ENCODE measurements around the gene UGT1A6. TPM values are rescaled to one million over a fixed set of nuclear protein-coding genes. Genes with fewer than 3 reads are reported as not detected.

UGT1A6 gene
- total and polyA plus RNA-seq, 2 of the 13 experiments (the other 11 are each of a cell fraction or from before 2014, with no cell fraction given), result 0.25 TPM; not detected in 1

GRCh38 chr2:233745073-233745755 lies 52.5 kb downstream of the UGT1A6 start (continued):
- TF ChIP-seq ZBED4 (CRISPR knock-in tag; IDR thresholded peaks at IDR 0.05; ENCODE audit: borderline replicate concordance), result peak; percentile 83; the same call in 1 of the 2 replicates
- TF ChIP-seq MIER2 (CRISPR knock-in tag; IDR thresholded peaks at IDR 0.05), result peak; percentile 87
- peak; percentile 89 for TF ChIP-seq MEIS2 (CRISPR knock-in tag; IDR thresholded peaks at IDR 0.05)
- peak; percentile 94 for TF ChIP-seq PHF21A (CRISPR knock-in tag; IDR thresholded peaks at IDR 0.05)
- peak; percentile 95 for TF ChIP-seq ARID3A (IDR thresholded peaks at IDR 0.05; ENCODE audit: low read depth, low read length)
- 0 out of 2 replicates have a peak, but pooled peaks have one; percentile 50 for TF ChIP-seq HOXA7 (CRISPR knock-in tag; IDR thresholded peaks at IDR 0.05)
- TF ChIP-seq ZNF557 (CRISPR knock-in tag; IDR thresholded peaks at IDR 0.05), result no peak
- peak; percentile 83 for TF ChIP-seq CEBPG (CRISPR knock-in tag; IDR thresholded peaks at IDR 0.05)
- TF ChIP-seq SUZ12 (IDR thresholded peaks at IDR 0.05; ENCODE audit: low read depth, low read length), result no peak
- 0 out of 2 replicates have a peak, but pooled peaks have one; percentile 9 for TF ChIP-seq ZNF790 (CRISPR knock-in tag; IDR thresholded peaks at IDR 0.05; ENCODE audit: borderline replicate concordance)
- TF ChIP-seq WIZ (CRISPR knock-in tag; IDR thresholded peaks at IDR 0.05), result peak; percentile 68; the same call in 1 of the 2 replicates
- 0 out of 2 replicates have a peak, but pooled peaks have one; percentile 46 for TF ChIP-seq MYPOP (CRISPR knock-in tag; IDR thresholded peaks at IDR 0.05)
- TF ChIP-seq ZBTB2 (CRISPR knock-in tag; IDR thresholded peaks at IDR 0.05; ENCODE audit: low read depth), result 0 out of 2 replicates have a peak, but pooled peaks have one; percentile 35
- TF ChIP-seq ZSCAN25 (CRISPR knock-in tag; IDR thresholded peaks at IDR 0.05), result 0 out of 2 replicates have a peak, but pooled peaks have one; percentile 52
- TF ChIP-seq SKIL (CRISPR knock-in tag; IDR thresholded peaks at IDR 0.05; ENCODE audit: borderline replicate concordance), result peak; percentile 98
- no peak for TF ChIP-seq ZNF740 (CRISPR knock-in tag; IDR thresholded peaks at IDR 0.05)

All from HepG2 (cell line).